Midbrain (tissue), 1 donor: ENCODE measurements around the gene TBX10.
"Not testable (repeated sequence)": the region's sequence is repeated elsewhere in the genome, so short reads cannot be mapped to it uniquely, and the experiment has no call there.

Experiments
- DNase-seq: peaks from one replicate; lab custom pipeline; 2025; lab: John Stamatoyannopoulos, UW

The TBX10 gene

DNA sequence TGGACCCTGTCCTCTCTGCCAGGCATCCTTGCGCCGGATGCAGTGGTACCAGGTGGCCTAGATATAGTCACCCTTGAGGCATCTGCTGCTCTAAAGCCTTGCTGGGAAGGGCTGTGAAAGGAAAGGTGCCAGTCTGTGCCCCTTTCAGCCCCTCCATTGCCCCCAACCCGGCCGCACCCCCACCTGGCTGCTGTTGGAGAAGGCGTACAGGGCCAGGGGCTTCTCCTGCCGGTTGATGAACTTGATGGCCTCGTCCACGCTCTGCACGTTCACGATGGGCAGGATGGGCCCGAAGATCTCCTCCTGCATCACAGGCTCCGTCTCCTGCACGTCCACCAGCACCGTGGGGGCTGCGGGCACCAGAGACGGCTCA is 24.6 kb upstream of the TBX10 start:
- no peak for DNase-seq

DNA sequence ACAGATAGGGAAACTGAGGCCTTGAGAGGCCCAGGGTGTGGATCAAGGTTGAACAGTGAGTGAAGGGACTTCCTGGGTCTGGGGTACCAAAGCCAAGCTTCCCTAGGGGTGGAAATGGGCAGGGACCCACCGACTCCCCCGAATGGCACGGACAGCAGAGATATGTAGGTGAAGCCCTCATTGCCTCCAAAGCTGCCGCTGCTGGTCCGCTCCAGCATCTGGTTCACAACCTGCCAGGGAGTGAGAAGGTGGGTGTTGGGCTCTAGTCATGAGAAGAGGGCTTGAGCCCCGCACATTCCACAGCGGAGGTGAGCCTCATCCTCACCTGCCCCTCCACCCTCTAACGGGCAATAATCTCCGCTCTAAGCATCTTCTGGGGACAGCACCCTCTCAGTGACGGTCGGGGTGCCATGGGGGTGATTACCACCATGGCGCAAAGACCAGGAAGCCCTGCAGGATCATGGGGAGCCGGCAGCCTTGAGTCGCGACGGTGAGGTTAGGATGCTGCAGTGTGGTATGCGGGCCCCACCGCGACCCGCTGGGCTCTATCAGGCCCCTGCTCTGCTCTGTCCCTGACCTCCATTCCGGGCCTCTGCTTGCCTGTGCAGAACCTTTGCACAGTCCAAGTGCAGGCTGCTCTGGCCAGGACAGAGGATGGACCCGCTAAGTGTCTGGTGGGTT is 24.1 kb upstream of the TBX10 start:
- no peak for DNase-seq

DNA sequence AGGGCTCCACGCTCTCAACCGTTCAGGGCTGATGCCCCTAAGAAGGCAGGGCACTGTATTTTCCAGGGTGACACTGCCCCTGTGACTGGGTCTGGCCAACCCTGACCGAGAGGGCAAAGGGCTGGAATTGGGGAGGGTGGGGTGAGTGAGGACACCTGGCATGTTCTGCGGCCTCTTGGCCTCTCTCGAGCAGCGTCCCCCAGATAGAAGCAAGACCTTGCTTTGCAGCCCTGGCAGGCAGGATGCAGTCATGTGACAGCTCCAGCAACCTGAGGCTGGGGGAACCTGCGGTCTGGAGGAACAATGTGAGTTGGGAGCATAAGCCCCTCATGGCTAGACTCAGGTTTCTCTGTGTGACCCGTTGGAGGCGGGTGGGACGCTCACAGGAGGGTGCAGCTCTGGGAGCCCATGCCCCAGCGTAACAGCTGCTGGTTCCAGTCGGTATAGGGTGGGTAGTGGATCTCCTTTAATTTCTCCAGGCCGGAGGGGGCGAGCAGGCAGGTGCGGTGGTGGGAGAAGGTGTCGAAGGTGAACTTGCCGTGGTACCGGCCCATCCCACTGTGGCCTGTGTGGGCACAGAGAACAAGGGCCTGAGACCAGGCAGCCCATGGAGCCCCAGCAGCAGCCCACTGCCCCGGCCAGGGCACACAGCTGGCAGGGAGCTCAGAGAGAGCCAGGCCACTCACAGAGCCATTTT is 23.4 kb upstream of the TBX10 start:
- no peak for DNase-seq

DNA sequence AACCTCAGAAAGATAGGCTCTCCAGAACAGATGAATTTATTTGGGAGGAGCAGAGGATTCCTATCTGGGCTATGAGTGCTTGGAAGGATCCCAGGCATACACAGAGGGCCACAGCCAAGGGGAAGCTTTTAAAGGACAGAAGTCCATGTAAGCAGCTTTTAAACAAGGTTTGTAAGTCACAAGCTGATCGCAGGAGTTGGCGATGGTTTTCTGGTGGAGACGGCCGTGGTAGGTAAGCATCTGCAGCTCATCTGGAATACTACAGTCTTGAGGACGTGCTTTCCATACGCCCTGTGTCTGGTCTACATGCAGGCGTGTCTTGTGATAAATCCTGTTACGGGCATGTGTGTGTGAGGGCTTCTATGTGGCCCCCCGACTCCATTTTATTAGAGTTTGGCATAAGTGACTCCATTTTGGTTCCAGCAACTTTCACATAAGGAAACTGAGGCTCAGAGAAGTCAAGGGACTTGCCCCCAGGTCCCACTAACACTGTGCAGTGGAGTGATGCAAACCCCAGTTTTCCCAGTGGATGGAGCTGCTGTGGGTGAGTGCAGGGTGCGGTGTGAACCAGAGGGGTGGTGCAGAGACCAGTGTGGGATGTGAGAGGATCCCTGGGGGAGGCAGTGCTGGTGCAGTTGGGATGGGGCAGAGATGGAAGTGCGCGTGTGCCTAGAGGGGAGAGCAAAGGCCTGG is 22.7 kb upstream of the TBX10 start:
- no peak for DNase-seq

DNA sequence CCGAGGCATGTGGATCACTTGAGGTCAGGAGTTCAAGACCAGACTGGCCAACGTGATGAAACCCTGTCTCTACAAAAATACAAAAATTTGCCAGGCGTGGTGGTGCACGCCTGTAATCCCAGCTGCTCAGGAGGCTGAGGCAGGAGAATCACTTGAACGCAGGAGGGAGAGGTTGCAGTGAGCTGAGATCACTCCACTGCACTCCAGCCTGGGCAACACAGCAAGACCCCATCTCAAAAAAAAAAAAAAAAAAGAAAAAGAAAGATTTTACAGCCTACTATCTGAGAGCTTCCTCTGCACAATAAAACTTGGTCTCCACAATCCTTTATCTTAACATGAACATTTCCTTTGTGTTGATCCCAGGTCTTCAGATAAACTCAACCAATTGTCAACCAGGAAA is 21.2 kb upstream of the TBX10 start:
- not testable (repeated sequence) for DNase-seq

DNA sequence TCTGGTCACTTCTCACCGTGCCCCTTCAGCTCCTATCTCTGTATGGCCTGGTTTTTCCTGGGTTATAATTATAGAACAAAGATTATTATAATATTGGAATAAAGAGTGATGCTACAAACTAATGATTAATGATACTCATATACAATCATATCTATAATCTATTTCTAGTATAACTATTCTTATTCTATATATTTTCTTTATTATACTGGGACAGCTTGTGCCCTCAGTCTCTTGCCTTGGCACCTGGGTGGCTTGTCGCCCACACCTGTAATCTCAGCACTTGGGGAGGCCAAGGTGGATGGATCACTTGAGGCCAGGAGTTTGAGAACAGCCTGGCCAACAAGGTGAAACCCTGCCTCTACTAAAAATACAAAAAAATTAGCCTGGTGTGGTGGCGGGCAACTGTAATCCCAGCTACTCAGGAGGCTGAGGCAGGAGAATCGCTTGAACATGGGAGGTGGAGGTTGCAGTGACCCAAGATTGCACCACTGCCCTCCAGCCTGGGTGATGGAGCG is 20.1 kb upstream of the TBX10 start:
- DNase-seq: not testable (repeated sequence)

DNA sequence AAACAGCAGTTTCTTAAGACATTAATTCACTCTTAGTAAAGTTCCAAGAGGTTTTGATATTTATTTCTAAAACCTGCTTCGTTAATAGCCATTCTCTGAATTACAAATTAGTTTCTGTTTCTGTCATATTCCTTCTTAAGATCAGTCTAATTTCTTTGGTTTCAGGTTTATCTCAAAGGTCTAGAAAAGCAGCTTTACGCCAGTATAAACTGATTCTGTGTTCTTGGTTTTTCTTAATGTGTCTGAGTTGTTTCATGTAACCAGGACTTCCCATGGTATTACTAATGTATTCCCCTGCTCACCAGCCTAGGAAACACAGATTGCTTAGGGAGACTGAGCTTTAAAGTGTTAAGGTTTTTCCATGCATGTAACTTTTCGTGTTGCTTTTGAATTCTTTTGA is 17.7 kb upstream of the TBX10 start:
- DNase-seq: no peak

DNA sequence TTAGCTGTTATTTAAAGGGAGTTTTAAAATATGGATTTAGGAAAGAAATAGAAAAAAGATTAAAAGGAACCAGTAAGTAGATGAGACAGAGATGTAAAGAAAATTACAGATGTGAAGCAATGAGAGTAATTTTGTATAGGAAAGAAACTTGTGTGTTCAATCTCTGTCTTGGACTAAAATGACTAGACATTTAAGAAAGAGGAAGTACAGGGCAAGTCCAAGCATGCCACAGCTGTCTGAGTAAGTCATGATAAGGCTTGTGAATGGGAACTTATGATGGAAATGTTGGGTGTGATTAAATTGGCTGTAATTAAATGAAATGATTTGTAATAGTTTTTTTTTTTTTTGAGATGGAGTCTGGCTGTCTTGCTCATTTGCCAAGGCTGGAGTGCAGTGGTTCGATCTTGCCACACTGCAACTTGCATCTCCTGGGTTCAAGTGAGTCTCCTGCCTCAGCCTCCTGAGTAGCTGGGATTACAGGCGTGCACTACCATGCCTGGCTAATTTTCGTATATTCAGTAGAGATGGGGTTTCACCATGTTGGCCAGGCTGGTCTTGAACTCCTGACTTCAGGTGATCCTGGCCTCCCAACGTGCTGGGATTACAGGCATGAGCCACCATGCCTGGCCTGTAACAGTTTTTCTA is 16.8 kb upstream of the TBX10 start:
- DNase-seq: no peak

DNA sequence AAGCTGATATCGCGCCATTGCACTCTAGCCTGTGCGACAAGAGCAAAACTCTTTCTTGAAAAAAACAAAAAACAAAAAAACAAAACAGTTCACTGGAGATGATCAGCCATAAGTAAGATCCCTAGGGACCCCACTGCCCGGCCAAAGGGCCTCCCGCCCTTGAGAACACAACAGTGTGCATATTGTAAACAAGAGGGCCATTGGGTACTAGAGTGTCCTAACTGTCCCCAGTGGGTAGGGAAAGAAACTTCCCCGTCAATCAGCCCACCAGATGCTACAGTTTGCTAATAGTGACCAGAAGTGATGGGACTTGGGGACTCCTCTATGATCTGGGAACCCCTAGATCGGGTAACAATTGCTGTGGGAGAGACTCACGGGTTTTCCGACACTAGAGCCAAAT is 14.7 kb upstream of the TBX10 start:
- DNase-seq: no peak

DNA sequence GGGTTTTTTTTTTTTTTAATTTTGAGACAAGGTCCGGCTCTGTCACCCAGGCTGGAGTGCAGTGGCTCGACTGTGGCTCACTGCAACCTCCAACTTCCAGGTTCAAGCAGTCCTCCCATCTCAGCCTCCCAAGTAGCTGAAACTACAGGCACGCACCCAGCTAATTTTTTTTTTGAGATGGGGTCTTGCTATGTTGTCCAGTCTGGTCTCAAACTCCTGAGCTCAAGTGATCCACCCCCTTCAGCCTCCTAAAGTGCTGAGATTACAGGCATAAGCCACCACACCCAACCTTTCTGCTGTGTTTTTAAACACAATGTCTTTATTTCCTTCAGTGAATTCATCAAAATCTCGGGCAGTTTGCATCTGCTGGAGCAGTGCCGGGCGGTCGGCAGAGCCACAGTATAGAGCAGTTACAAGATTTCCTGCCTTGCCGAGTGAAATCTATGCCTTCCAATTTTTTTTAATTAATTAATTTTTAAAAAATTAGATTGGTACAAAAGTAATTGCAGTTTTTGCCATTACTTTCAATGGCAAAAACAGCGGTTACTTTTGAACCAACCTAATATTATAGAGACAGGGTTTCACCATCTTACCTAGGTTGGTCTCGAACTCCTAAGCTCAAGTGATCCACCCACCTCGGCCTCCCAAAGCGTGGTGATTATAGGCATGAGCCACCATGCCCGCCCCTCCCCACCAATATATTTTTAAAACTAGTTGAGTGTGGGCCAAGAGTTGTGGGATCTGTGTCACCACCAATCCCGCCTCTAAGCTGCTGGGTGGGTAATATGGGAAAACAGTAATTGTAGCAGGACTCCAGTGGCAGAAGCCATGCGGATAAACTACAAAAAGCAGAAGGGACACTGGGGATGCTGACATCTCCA is 13.6 kb upstream of the TBX10 start:
- no peak for DNase-seq

DNA sequence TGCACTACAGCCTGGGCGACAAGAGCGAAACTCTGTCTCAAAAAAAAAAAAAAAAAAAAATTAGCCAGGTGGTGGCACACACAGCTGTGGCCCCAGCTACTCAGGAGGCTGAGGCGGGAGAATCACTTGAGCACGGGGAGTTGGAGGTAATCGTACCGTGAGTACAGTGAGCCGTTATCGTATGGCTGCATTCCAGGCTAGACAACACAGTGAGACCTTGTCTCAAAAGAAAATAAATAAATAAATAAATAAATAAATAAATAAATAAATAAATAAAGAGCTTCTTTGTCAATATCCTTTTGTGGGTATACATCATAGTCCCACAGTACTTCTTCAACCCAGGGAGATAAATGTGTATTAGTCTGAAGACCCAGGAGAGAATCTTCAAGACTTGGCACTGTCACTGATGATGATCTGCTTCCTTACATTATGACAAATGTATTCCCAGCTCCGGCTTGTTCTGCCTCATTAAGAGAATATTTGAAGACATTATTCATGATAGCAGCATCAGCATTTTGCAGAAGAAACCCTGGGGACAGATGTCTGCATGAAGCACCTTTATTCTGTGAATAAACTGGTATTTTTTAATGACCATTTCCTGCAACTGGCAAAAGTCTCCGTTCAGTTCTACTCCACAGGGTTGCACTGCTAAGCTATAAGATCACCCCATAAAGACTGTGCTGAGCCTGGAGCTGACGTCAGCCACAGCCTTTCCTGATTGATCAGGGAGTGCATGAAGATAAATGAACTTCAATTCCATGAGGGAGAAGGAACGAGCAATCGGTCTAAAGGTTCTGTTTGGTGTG is 12.6 kb upstream of the TBX10 start:
- no peak for DNase-seq

DNA sequence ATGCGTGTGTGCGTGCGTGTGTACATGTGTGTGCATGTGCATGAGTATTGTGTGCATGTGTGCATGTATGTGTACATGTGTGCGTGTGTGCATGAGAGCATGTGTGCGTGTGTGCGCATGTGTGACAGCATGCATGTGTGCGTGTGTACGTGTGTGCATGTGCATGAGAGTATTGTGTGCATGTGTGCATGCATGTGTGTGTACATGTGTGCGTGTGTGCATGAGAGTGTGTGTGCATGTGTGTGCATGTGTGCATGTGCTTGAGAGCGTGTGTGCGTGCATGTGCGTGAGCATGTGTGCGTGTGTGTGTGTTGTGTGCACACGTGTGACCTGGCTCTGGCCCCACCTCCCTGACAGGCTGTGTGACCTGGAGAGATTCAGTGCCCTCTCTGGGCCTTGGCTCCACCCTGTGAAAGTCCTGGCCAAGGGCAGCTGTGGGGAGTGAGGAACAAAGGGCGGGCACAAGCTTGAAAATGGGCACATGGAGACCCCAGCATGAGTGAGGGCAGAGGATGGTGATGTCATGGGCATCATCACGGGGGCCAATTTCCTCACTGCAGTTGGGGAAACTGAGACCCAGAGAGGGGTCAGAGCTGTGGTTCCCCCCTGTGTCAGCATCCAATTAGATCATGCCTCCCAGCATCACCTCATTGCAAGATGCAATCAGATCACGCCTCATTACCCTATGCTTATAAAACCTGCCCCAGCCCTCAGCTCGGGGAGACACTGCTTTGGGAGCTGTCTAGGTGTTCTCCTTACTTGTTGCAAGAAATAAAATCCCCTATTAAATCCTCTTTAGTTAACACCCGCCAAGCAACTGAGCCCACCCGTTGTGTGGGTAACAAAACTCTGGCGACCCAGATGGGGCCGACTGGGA is 10.3 kb upstream of the TBX10 start:
- no peak for DNase-seq

DNA sequence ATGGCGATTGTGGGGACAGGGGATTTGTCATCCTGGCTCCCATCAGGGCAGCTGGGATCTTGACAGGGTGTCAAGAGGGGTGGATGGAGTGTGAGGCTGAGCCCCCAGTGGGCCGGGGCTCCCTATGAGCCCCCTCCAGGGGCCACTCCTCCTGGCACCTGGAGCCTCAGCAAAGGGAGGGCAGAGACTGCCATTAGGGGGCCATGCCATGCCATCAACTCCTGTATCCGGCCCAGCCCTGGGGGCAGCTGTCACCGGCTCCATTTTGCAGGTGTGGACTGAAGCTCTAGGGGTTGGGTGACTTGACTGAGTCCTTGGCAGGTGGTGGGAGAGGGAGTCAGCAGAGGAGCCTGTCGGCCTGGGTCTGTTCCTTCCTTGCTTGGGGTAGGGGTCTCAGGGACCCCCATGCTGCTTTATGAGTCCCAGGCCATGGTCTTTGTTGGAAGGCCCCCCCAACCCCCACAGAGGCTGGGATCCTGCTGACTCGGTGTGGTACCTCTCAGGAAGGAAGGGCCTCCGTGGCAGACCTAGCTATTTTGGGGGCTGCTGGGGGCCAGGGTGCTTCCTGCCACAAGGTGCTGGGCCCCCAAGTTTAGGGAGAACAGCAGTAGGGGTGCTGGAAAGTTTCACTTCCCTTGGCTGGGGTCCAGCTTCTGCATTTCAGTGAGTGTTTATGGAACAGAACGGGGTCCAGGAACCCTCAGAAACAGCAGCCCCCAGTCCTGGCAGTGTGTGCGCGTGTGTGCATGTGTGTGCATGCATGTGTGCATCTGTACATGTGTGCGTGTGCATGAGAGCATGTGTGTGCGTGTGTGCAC is 9.4 kb upstream of the TBX10 start:
- DNase-seq: peak; percentile 36

DNA sequence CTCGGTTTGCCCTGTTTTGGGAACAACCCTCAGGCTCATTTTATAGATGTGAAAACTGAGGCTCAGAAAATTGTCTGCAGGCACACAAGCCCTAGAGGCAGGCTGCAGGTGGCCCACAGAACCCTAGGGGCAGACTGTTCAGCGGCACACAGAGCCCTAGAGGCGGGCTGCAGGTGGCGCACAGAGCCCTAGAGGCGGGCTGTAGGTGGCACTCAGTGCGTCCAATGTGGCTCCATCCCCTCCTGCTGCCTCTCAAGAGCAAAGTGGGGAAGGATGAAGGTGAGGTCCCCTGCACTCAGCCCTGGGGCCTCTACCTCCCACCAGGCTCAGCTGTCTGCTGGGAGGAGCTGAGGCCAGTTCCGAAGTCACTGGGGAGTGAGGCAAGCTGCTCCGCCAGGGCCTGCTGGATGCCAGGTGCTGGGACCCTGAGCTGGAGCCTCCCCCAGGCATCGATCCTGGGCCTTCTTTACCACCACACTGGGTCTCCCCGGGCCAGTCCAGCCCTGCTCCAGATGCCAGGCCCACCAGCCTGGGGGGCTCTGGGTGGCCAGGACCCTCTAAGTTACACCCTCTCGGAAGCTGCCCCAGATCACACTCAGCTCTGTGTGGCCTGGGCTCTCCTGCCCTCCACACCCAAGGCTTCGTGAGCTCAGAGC is 8.7 kb upstream of the TBX10 start:
- DNase-seq: no peak

DNA sequence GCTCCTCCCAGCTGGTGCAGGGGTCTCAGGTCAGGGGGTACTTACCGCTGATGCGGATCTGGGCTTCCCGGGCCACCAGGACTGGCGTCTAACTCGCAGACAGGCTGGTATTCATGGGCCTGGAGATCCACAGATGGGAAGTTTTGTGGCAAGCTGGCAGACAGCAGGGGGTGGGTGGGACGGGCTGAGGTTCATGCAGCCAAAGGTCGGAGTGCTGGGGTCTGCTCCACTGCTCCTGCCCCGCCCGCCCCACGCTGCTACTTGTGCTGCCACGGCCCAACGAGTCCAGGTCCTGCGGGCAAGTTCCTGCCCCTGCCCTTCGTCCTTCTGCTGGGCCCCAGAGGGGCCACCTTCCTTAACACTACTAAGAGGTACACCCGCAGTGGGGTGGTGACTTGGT is 7.9 kb upstream of the TBX10 start:
- no peak for DNase-seq

DNA sequence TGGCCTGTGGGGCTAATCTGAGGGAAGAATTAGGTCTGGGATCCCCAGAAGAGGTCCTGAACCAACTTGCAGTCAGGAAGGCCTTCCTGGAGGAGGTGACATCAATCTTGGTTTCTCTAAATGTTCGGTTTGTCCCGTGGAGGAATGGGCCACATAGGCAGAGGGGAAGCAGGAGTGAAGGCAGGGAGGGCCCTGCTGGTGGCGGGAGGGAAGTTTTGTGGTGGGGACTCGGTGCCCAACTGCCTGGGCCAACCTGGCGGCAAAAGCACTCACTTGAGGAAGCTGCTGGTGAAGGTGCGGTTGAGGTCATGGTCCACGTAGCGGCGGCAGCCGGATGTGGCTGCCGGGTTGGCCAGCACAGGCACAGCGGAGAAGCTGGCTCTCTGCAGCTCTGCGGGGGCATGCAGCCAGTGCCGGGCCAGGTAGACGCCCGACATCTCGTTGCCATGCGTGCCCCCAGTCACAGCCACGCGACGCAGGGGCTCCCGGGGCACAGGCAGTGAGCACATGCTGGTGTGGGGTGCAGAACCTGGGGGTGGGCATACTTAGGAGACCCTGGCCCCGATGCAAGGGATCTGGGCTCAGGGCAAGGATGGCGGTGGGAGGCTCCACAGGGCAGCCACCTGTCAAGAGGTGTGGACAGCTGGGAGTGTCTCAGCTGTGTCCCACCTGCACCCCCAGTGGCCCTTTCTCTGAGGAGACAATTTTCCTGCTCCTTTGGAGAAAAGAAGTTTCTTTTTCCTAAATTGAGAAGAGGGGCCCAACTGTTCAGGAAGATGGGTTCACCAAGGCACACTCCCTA is 7.2 kb upstream of the TBX10 start:
- DNase-seq: no peak
